ENCODE data around the gene FGF18. TPM values are rescaled to one million over a fixed set of nuclear protein-coding genes. Genes with fewer than 3 reads are reported as not detected.

Gene FGF18
- total RNA-seq, 1 donor from 2014 or later = 2.4 TPM

DNA sequence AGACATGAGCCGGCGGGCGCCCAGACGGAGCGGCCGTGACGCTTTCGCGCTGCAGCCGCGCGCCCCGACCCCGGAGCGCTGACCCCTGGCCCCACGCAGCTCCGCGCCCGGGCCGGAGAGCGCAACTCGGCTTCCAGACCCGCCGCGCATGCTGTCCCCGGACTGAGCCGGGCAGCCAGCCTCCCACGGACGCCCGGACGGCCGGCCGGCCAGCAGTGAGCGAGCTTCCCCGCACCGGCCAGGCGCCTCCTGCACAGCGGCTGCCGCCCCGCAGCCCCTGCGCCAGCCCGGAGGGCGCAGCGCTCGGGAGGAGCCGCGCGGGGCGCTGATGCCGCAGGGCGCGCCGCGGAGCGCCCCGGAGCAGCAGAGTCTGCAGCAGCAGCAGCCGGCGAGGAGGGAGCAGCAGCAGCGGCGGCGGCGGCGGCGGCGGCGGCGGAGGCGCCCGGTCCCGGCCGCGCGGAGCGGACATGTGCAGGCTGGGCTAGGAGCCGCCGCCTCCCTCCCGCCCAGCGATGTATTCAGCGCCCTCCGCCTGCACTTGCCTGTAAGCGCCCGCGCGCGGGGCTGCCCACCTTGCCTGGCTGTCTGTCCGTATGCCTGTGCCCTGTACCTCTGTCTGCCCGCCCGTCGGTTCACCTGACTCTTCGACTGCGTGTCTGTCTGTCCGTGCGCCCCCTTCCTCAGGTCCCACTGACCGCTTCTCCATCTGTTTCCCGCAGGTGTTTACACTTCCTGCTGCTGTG is 412 bp downstream of the FGF18 start:
- H3K4me1 Mint-ChIP-seq = peaks cover 24% of the 10 kb centered on the region
- no peak overlapping the region for H3K27ac Mint-ChIP-seq (ENCODE audit: unreplicated experiment)
- H3K36me3 Mint-ChIP-seq (ENCODE audit: low read depth) = no peaks in the 10 kb centered on the region
- H3K4me3 Mint-ChIP-seq = peak overlapping the region; percentile 72
- peaks cover 48% of the 10 kb centered on the region for H3K27me3 Mint-ChIP-seq (ENCODE audit: low read depth)
- TF ChIP-seq, protein P1, sequence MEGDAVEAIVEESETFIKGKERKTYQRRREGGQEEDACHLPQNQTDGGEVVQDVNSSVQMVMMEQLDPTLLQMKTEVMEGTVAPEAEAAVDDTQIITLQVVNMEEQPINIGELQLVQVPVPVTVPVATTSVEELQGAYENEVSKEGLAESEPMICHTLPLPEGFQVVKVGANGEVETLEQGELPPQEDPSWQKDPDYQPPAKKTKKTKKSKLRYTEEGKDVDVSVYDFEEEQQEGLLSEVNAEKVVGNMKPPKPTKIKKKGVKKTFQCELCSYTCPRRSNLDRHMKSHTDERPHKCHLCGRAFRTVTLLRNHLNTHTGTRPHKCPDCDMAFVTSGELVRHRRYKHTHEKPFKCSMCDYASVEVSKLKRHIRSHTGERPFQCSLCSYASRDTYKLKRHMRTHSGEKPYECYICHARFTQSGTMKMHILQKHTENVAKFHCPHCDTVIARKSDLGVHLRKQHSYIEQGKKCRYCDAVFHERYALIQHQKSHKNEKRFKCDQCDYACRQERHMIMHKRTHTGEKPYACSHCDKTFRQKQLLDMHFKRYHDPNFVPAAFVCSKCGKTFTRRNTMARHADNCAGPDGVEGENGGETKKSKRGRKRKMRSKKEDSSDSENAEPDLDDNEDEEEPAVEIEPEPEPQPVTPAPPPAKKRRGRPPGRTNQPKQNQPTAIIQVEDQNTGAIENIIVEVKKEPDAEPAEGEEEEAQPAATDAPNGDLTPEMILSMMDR (conservative IDR thresholded peaks at IDR 0.05) = no peak
- H3K9me3 Mint-ChIP-seq = no peaks in the 10 kb centered on the region
- DNase-seq (ENCODE audit: low read depth, low spot score) = peak; percentile 40

DNA sequence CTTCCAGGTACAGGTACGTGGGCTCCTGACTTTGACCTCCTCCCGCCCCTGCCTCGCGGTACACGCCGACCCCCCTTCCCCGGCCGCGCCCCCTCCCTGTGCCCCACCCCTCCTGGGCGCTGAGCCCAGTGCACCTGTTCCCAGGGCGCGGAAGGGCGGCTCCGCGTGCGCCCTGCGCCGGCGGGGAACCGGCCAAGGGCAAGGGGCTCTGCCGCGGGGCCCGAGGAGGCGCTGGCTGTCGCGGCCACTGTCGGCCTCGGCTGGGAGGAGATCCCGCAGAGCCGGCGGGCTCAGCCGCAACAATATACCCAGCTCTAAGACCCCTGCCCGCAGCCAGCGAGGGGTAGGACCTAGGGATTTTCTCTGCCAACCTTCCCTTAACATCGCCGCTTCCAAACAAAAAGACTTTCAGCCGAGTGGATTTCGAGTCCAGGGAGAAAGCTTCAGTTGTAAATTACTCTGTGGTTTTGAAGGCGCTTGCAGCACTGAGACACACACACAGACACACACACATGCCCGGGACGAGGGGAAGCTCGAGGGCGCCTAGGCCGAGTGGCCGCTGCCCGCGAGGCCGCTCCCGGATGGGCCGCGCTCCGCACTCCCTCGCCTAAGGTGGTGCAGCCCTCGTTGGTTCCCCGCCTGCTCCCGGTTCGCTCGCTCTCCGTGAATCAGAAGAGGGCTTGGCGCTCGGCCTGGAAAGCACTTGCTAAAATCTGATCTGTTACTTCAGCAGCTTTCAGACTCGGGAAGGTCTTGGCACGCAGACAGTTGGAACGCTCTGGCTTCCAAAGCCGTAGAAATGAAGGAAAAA is 1.2 kb downstream of the FGF18 start:
- Mint-ChIP-seq H3K27ac (ENCODE audit: unreplicated experiment) (peak overlapping the region; percentile 53), H3K4me1 (peaks cover 24% of the 10 kb centered on the region), H3K27me3 (ENCODE audit: low read depth) (peaks cover 48% of the 10 kb centered on the region), H3K4me3 (peak overlapping the region; percentile 72), H3K36me3 (ENCODE audit: low read depth) (no peaks in the 10 kb centered on the region), H3K9me3 (no peaks in the 10 kb centered on the region)
- DNase-seq (ENCODE audit: low read depth, low spot score) = no peak
- TF ChIP-seq, protein P1 (conservative IDR thresholded peaks at IDR 0.05) = no peak

DNA sequence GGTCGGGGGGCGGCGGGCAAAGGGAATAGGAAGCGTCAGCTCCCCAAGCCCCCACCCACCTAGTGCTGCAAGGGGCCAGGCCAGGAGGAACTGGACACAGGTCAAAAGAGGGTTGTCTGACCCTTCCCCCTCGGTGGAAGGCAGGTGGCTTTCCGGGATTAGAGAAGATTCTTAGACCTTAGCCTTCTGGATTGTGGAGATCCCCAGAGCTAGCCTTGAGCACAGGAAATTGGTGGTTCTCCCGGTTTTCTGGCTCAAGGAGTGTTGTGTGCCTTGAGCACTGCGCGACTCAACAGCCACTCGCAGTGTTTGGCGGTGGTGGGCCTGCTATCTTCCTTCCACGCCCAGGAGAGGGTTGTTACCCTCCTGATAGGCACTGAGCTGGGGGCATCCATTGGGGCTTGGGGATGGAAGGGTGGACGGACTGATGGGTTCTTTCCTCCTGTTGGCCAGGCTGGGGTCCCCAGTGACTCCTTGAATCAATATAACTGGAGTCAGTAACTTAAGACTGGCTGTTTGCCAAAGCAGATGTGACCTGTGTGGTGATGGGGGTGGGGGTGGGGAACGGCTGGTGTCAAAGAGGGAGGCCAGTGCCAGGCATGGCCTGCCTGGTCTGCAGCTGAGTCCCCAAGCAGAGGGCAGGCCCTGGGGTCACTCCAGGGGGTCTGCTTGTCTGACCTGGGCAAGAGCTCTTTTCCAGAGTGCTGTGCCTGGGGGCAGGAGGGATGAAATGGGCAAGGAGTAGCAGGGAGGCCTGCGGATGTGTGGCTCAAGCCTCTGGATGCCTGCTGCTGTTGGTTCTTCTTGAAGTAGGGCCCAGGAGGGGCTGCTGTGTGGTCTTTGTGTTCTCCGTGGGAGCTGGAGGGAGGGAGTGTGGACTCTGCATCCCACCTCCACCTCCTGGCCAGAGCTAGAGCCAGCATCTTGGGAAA is 2.1 kb downstream of the FGF18 start:
- H3K27ac Mint-ChIP-seq (ENCODE audit: unreplicated experiment) = no peak overlapping the region

DNA sequence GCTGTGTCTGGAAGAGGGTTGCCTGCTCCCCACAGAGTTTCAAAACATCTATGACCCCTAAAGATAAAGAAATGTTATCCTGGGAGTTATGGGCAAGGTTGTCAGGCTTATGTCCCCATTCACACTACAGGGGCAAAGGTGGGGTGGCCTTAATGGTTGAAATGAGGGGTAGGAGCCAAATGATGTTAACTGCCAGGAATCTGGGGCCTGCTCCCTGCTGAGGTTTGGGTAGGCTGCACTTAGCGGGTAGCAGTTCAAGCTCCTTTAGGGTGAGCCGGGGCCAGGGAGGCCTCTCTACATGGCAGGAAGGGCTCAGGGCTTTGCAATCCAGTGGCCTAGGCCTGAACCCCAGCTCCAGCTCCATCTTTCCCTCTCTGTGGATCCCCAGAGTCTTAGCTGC is 3.0 kb downstream of the FGF18 start:
- no peak for DNase-seq (ENCODE audit: low read depth, low spot score)
- H3K27me3 Mint-ChIP-seq (ENCODE audit: low read depth) = peaks cover 48% of the 10 kb centered on the region
- peaks cover 24% of the 10 kb centered on the region for H3K4me1 Mint-ChIP-seq
- no peaks in the 10 kb centered on the region for H3K36me3 Mint-ChIP-seq (ENCODE audit: low read depth)
- peak overlapping the region; percentile 23 for H3K4me3 Mint-ChIP-seq
- no peaks in the 10 kb centered on the region for H3K9me3 Mint-ChIP-seq
- TF ChIP-seq, protein P1 (conservative IDR thresholded peaks at IDR 0.05) = no peak
- H3K27ac Mint-ChIP-seq (ENCODE audit: unreplicated experiment) = no peak overlapping the region

More for the DNA sequence above, 2.1 kb downstream of the FGF18 start:
- H3K36me3 Mint-ChIP-seq (ENCODE audit: low read depth) = no peaks in the 10 kb centered on the region
- DNase-seq (ENCODE audit: low read depth, low spot score) = no peak
- H3K27me3 Mint-ChIP-seq (ENCODE audit: low read depth) = peaks cover 48% of the 10 kb centered on the region
- TF ChIP-seq, protein P1 (conservative IDR thresholded peaks at IDR 0.05) = no peak
- H3K4me1 Mint-ChIP-seq = peaks cover 24% of the 10 kb centered on the region
- peak overlapping the region; percentile 66 for H3K4me3 Mint-ChIP-seq
- H3K9me3 Mint-ChIP-seq = no peaks in the 10 kb centered on the region

Measured in neural crest cell (in vitro differentiated cells).